K562 (cell line): ENCODE data around the gene NUDCD3. TPM values are rescaled to one million over a fixed set of nuclear protein-coding genes. Genes with fewer than 3 reads are reported as not detected.

Experiments used
- ATAC-seq: fragments of 200-7000 bp; cut with Tn5 transposase; 3 replicates; pipeline ENCODE4 v1.9.1; 2020; ENCODE audit warnings: moderate library complexity
- BruUV-seq: library from RNA; stranded (reverse); fragments of 400-500 nt; replicated peaks from 2 replicates; lab custom pipeline; 2021; lab: Mats Ljungman, UMichigan
- CTCF ChIA-PET: fragments of 300-600 bp; formaldehyde crosslinking; extraction: SDS; loops from one replicate; lab custom pipeline; 2021; ENCODE audit warnings: low intra/inter-chr PET ratio; lab: Yijun Ruan, JAX
- POLR2A ChIA-PET: fragments of 300-600, 350-650 bp; sonication (Branson Sonifier 250); formaldehyde crosslinking; extraction: SDS; loops from one replicate; lab custom pipeline; 2021; ENCODE audit warnings: antibody characterized with exemption, inconsistent platforms; lab: Yijun Ruan, JAX
- DNase-seq, 4 experiments: peaks; one replicate each; pipeline versions ENCODE4 v3.0.0 to v3.0.0-alpha.2; 2011 to 2018; ENCODE audit warnings: low spot score in 3 of 4, mixed read lengths in 3 of 4; ENCODE audit errors: extremely low read depth in 1 of 4
- FAIRE-seq: peaks from 2 replicates; lab custom pipeline; 2011; peaks lifted over from hg19 to GRCh38; lab: Jason Lieb, UNC
- H2AFZ ChIP-seq: 2 replicates; pipeline ENCODE4 v1.6.0; 2011; ENCODE audit warnings: low read depth, low read length, control low read depth, inconsistent platforms
- H3K27ac ChIP-seq: fragments of 200-600 bp; 3 replicates; pipeline ENCODE4 v1.8.0; 2011; ENCODE audit warnings: low read depth, mild to moderate bottlenecking, control low read depth, inconsistent platforms, low read length, moderate library complexity, mixed read lengths; ENCODE audit errors: extremely low read depth
- H3K27me3 ChIP-seq, 2 experiments: fragments of 300-600 bp in 1 of 2; 2 replicates in 1 of 2; 3 replicates in 1 of 2; pipeline versions ENCODE4 v1.6.0 to v1.8.0; 2011; ENCODE audit warnings: inconsistent platforms in 2 of 2, low read length in 2 of 2, mild to moderate bottlenecking in 1 of 2, mixed read lengths in 1 of 2, moderate library complexity in 1 of 2; ENCODE audit not compliant: control insufficient read depth in 2 of 2, insufficient read depth in 2 of 2
- H3K36me3 ChIP-seq: fragments of 300-600 bp; 3 replicates; pipeline ENCODE4 v1.8.0; 2011; ENCODE audit warnings: mild to moderate bottlenecking, low read length, inconsistent platforms; ENCODE audit not compliant: control insufficient read depth, insufficient read depth
- H3K4me1 ChIP-seq, 2 experiments: fragments of 200-600 bp in 1 of 2; replicated peaks in 1 of 2; 2 replicates in 1 of 2; 3 replicates in 1 of 2; pipeline versions ENCODE4 v1.5.1 to v1.8.0; 2011; ENCODE audit warnings: inconsistent platforms in 2 of 2, low read length in 2 of 2, mild to moderate bottlenecking in 1 of 2, mixed read lengths in 1 of 2, moderate library complexity in 1 of 2; ENCODE audit not compliant: control insufficient read depth in 2 of 2, insufficient read depth in 2 of 2
- H3K4me2 ChIP-seq: 2 replicates; pipeline ENCODE4 v1.6.1; 2011; ENCODE audit warnings: low read length, control low read depth, inconsistent platforms, mixed read lengths; ENCODE audit not compliant: insufficient read depth
- H3K4me3 ChIP-seq: fragments of 200-600 bp; sonication (generic), shearing (Covaris generic); 2 replicates; pipeline ENCODE4 v1.5.1; 2016; ENCODE audit warnings: control low read depth, inconsistent platforms
- H3K79me2 ChIP-seq: fragments of 200-600 bp; 3 replicates; pipeline ENCODE4 v1.8.0; 2011; ENCODE audit warnings: low read length, inconsistent platforms; ENCODE audit not compliant: control insufficient read depth, insufficient read depth
- H3K9ac ChIP-seq, 2 experiments: 2 replicates each; pipeline versions ENCODE4 v1.6.0 to v1.6.1; 2011; ENCODE audit warnings: low read depth in 2 of 2, low read length in 2 of 2, control low read depth in 1 of 2, inconsistent platforms in 1 of 2, mild to moderate bottlenecking in 1 of 2, mixed read lengths in 1 of 2; ENCODE audit not compliant: insufficient read depth in 1 of 2
- H3K9me1 ChIP-seq: one replicate; pipeline ENCODE4 v1.6.0; 2011; ENCODE audit warnings: inconsistent platforms, mild to moderate bottlenecking, low read length, moderate library complexity; ENCODE audit not compliant: control insufficient read depth, insufficient read depth
- H3K9me3 ChIP-seq: replicated peaks from 2 replicates; pipeline ENCODE4 v1.5.1; 2011; ENCODE audit warnings: low read depth, low read length, inconsistent platforms; ENCODE audit not compliant: control insufficient read depth, insufficient read depth
- H4K20me1 ChIP-seq: replicated peaks from 2 replicates; pipeline ENCODE4 v1.6.1; 2011; ENCODE audit warnings: low read length, inconsistent platforms, mixed read lengths; ENCODE audit not compliant: control insufficient read depth, insufficient read depth
- CTBP1 ChIP-seq: fragments of 450-650 bp; IDR thresholded peaks from 2 replicates; pipeline ENCODE4 v1.6.1; 2016; ENCODE audit warnings: borderline replicate concordance
- GATA2 ChIP-seq: sonication (generic); formaldehyde crosslinking; IDR thresholded peaks from 2 replicates; pipeline ENCODE4 v1.4.0; 2020; ENCODE audit warnings: mild to moderate bottlenecking, missing genetic modification reagents
- HINFP ChIP-seq: fragments of 450-650 bp; conservative IDR thresholded peaks from 2 replicates; pipeline ENCODE4 v1.6.1; 2016; ENCODE audit warnings: missing genetic modification characterization, low read depth, mild to moderate bottlenecking, control low read depth, missing compliant biosample characterization
- KDM4B ChIP-seq, 2 experiments: fragments of 450-650 bp in 1 of 2; sonication (generic) in 1 of 2; IDR thresholded peaks; 2 replicates each; pipeline ENCODE4 v1.6.1; 2016 to 2017; ENCODE audit warnings: borderline replicate concordance in 2 of 2, antibody characterized with exemption in 1 of 2, low read depth in 1 of 2, mild to moderate bottlenecking in 1 of 2
- POLR2A ChIP-seq: fragments of 450-650 bp; conservative IDR thresholded peaks from 2 replicates; pipeline ENCODE4 v1.6.1; 2016
- RBM22 ChIP-seq: fragments of 200-400 bp; formaldehyde crosslinking; IDR thresholded peaks from 2 replicates; pipeline ENCODE4 v1.6.1; 2018; ENCODE audit warnings: low read length, low read depth; ENCODE audit not compliant: poor library complexity, severe bottlenecking
- SMAD2 ChIP-seq: fragments of 150-350 bp; IDR thresholded peaks from 2 replicates; pipeline ENCODE4 v1.6.1; 2014; ENCODE audit warnings: low read depth, mild to moderate bottlenecking, low read length
- SP1 ChIP-seq: sonication (generic); formaldehyde crosslinking; IDR thresholded peaks from 2 replicates; pipeline ENCODE4 v1.8.1; 2022; ENCODE audit warnings: mild to moderate bottlenecking, missing genetic modification reagents
- USF1 ChIP-seq: sonication (generic); formaldehyde crosslinking; IDR thresholded peaks from 2 replicates; pipeline ENCODE4 v1.9.0; 2022; ENCODE audit warnings: mild to moderate bottlenecking, missing genetic modification reagents
- ZNF143 ChIP-seq: sonication (generic); formaldehyde crosslinking; IDR thresholded peaks from 2 replicates; pipeline ENCODE4 v1.9.0; 2022; ENCODE audit warnings: mild to moderate bottlenecking, missing genetic modification reagents
- ZNF253 ChIP-seq: fragments of 250-450 bp; sonication (Bioruptor Pico); conservative IDR thresholded peaks from 2 replicates; pipeline ENCODE4 v1.6.1; 2021; ENCODE audit warnings: mild to moderate bottlenecking
- ZNF280A ChIP-seq: fragments of 450-650 bp; IDR thresholded peaks from 2 replicates; pipeline ENCODE4 v1.6.1; 2018; ENCODE audit warnings: mild to moderate bottlenecking, low read depth; ENCODE audit not compliant: partially characterized antibody
- ZNF3 ChIP-seq: fragments of 250-450 bp; sonication (Bioruptor Pico); IDR thresholded peaks from 2 replicates; pipeline ENCODE4 v1.5.0; 2021; ENCODE audit warnings: mild to moderate bottlenecking, moderate library complexity
- ZNF445 ChIP-seq: fragments of 250-450 bp; sonication (Bioruptor Pico); IDR thresholded peaks from 2 replicates; pipeline ENCODE4 v1.4.0; 2020; ENCODE audit warnings: low read depth, mild to moderate bottlenecking, moderate library complexity
- ZNF57 ChIP-seq: fragments of 450-650 bp; formaldehyde crosslinking; IDR thresholded peaks from 2 replicates; pipeline ENCODE4 v1.4.0; 2020; ENCODE audit warnings: mild to moderate bottlenecking, moderate library complexity
- WGBS: fragments of 100-300 bp; shearing (Covaris generic); methylation state at CpG from one replicate; pipeline ENCODE4 v1.1.6; 2016; ENCODE audit warnings: low coverage, mixed read lengths; ENCODE audit not compliant: insufficient coverage; ENCODE audit errors: missing lambda C conversion rate; 5-methylcytosine and 5-hydroxymethylcytosine counted together
- in situ Hi-C: fragments of 300-500 bp; cut with MboI; formaldehyde crosslinking; loops from 4 replicates; pipeline ENCODE4 v1.15.0; 2018; ENCODE audit warnings: inconsistent platforms, mixed read lengths
- intact Hi-C: fragments of 100-400 bp; cut with micrococcal nuclease; formaldehyde crosslinking; loops from 2 replicates; pipeline ENCODE4 v1.14.2; 2022
- polyA plus RNA-seq, 8 experiments: library from polyadenylated mRNA; depleted of rRNA in 4 of 8; stranded (reverse) in 5 of 8; unstranded in 3 of 8; fragments of >200 nt; fragmentation: Nextera tagmentation in 2 of 8; fragmentation: Illumina TruSeq in 1 of 8; extraction: Ambion mirVana in 2 of 8; extraction: Trizol in 1 of 8; gene quantifications; 2 replicates each; pipeline versions ENCODE4 v1.2.1 to v1.2.3, GENCODE V29; 2011 to 2014; ENCODE audit warnings: inconsistent platforms in 1 of 8, missing spikeins in 1 of 8
- total RNA-seq, 7 experiments: library from RNA; depleted of rRNA in 6 of 7; stranded (reverse); fragments of >200 nt in 6 of 7; fragmentation: Illumina TruSeq in 2 of 7; extraction: Trizol in 2 of 7; gene quantifications; 2 replicates each; pipeline versions ENCODE4 v1.2.1 to v1.2.3, GENCODE V29; 2011 to 2021; ENCODE audit warnings: low replicate concordance in 1 of 7
- TF ChIP-seq, protein P1 (sequence below): sonication (generic); formaldehyde crosslinking; IDR thresholded peaks from 2 replicates; pipeline ENCODE4 v1.8.0; 2022; ENCODE audit warnings: missing genetic modification reagents, mild to moderate bottlenecking, borderline replicate concordance
- TF ChIP-seq, protein P2 (sequence below): IDR thresholded peaks from 2 replicates; pipeline ENCODE4 v1.6.1; 2011; ENCODE audit not compliant: insufficient read length; ENCODE audit errors: extremely low read depth

Gene NUDCD3
- total and polyA plus RNA-seq, 9 of the 15 experiments (the other 6 are each of a cell fraction or from before 2014, with no cell fraction given) = 24.8 to 64.2 (median 42.6) TPM

GRCh38 chr7:44394636-44395035 is 95.8 kb downstream of the NUDCD3 start:
- Histone ChIP-seq H3K4me2 (no peak overlapping the region), H3K4me3 (no peak overlapping the region), H3K9me3 (no peaks in the 10 kb centered on the region), H3K4me1 (no peaks in the 10 kb centered on the region), H3K9me1 (no peaks in the 10 kb centered on the region), H3K9ac (peak overlapping the region in 1 of 2 experiments; percentile 55; a peak in 1 of 4 replicates), H4K20me1 (peaks cover 7% of the 10 kb centered on the region; the same call in 1 of the 2 replicates), H3K79me2 (no peaks in the 10 kb centered on the region), H2AFZ (no peak overlapping the region), H3K36me3 (peaks cover 52% of the 10 kb centered on the region; the same call in 2 of the 3 replicates), H3K27me3 (no peaks in the 10 kb centered on the region), H3K27ac (no peak overlapping the region)
- no TSS peak for BruUV-seq
- FAIRE-seq = no peak
- ATAC-seq = no peak
- ChIA-PET POLR2A (no interaction called here), CTCF (no interaction called here)
- WGBS = 95% methylated on average over 2 of the region's 2 CpGs
- DNase-seq = no peak
- in situ Hi-C loops (no loop called here), intact Hi-C loops (no loop called here)
- TF ChIP-seq ZNF253 (CRISPR knock-in tag) = no peak
- no peak for TF ChIP-seq ZNF57 (CRISPR knock-in tag)
- no peak for TF ChIP-seq CTBP1
- TF ChIP-seq KDM4B (IDR thresholded peaks at IDR 0.05; ENCODE audit: borderline replicate concordance in 2 of 2, low read depth in 1 of 2) = no peak
- no peak for TF ChIP-seq POLR2A
- TF ChIP-seq, protein P1, sequence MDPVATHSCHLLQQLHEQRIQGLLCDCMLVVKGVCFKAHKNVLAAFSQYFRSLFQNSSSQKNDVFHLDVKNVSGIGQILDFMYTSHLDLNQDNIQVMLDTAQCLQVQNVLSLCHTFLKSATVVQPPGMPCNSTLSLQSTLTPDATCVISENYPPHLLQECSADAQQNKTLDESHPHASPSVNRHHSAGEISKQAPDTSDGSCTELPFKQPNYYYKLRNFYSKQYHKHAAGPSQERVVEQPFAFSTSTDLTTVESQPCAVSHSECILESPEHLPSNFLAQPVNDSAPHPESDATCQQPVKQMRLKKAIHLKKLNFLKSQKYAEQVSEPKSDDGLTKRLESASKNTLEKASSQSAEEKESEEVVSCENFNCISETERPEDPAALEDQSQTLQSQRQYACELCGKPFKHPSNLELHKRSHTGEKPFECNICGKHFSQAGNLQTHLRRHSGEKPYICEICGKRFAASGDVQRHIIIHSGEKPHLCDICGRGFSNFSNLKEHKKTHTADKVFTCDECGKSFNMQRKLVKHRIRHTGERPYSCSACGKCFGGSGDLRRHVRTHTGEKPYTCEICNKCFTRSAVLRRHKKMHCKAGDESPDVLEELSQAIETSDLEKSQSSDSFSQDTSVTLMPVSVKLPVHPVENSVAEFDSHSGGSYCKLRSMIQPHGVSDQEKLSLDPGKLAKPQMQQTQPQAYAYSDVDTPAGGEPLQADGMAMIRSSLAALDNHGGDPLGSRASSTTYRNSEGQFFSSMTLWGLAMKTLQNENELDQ (CRISPR knock-in tag) = no peak
- TF ChIP-seq HINFP (tag) = no peak
- no peak for TF ChIP-seq RBM22
- no peak for TF ChIP-seq ZNF143 (CRISPR knock-in tag)
- no peak for TF ChIP-seq USF1 (CRISPR knock-in tag)
- TF ChIP-seq ZNF445 (CRISPR knock-in tag) = no peak
- no peak for TF ChIP-seq SMAD2
- TF ChIP-seq, protein P2, sequence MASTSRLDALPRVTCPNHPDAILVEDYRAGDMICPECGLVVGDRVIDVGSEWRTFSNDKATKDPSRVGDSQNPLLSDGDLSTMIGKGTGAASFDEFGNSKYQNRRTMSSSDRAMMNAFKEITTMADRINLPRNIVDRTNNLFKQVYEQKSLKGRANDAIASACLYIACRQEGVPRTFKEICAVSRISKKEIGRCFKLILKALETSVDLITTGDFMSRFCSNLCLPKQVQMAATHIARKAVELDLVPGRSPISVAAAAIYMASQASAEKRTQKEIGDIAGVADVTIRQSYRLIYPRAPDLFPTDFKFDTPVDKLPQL = no peak
- TF ChIP-seq SP1 (CRISPR knock-in tag) = no peak
- TF ChIP-seq ZNF280A = no peak
- no peak for TF ChIP-seq GATA2 (CRISPR knock-in tag)
- no peak for TF ChIP-seq ZNF3 (CRISPR knock-in tag)
